ENCODE results near the gene NHS. TPM values are rescaled to one million over a fixed set of nuclear protein-coding genes. Genes with fewer than 3 reads are reported as not detected.

Gene NHS
- total RNA-seq, 2 donors from 2014 or later, result 3.0 to 4.3 TPM

DNA sequence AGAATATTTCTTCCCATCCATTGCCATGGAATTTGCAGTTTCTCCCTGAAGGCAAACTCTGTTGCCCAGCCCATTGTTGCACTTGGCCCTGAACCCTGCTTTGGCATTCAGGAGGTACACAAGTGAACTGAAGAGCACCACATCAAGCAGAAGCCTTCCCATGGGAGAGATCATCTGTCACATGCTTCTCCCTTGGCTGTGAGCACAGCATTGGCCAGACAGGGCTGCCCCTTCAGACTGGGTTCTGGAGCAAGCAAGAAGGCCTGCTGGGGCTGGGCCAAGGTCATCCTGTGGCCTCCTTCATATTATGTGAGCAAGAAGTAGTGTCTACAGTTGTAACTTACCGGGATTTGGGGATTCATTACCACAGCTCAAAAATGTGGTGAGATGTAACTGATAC lies 385.0 kb downstream of the NHS start:
- no peaks in the 10 kb centered on the region for H3K36me3 ChIP-seq
- no peak overlapping the region for H3K27ac ChIP-seq
- intact Hi-C loops (cut with DNase I), result no loop called here
- no peaks in the 10 kb centered on the region for H3K4me1 ChIP-seq
- no peak for TF ChIP-seq CTCF (IDR thresholded peaks at IDR 0.05)
- DNase-seq, result no peak
- no peaks in the 10 kb centered on the region for H3K9me3 ChIP-seq
- no peak overlapping the region for H3K9ac ChIP-seq (ENCODE audit: low read depth in 2 of 2, low read length in 2 of 2)
- H3K4me3 ChIP-seq, result no peak overlapping the region
- no peaks in the 10 kb centered on the region for H3K27me3 ChIP-seq

GRCh38 chrX:17767734-17768133 lies 392.7 kb downstream of the NHS start:
- no peaks in the 10 kb centered on the region for H3K27me3 ChIP-seq
- intact Hi-C loops (cut with DNase I), result no loop called here

DNA sequence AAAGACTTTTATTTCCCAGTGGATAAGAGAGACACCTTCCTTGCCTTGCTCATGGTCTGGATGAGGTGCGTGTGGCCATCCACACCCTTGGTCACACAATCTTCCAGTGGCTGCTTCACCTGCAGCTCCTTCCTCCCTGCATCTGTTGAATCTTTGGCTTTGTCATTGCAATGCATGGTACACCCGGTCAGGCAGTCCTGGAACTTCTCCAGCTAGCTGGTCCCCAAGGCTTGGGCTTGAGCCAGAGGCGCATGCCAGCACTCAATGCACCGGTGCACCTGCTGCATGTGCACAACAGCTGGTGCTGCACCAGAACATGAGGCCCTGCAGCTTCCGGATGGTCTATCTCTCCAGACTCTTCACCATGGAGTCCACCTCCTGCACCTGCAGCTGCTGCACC lies 394.0 kb downstream of the NHS start:
- intact Hi-C loops (cut with DNase I), result no loop called here
- Histone ChIP-seq H3K27ac (no peak overlapping the region), H3K4me3 (no peak overlapping the region), H3K9ac (ENCODE audit: low read depth in 2 of 2, low read length in 2 of 2) (no peak overlapping the region), H3K4me1 (no peaks in the 10 kb centered on the region), H3K9me3 (no peaks in the 10 kb centered on the region), H3K27me3 (no peaks in the 10 kb centered on the region), H3K36me3 (no peaks in the 10 kb centered on the region)
- no peak for TF ChIP-seq CTCF (IDR thresholded peaks at IDR 0.05)
- no peak for DNase-seq

More at GRCh38 chrX:17767734-17768133, 392.7 kb downstream of the NHS start:
- H3K27ac ChIP-seq, result no peak overlapping the region
- H3K4me1 ChIP-seq, result no peaks in the 10 kb centered on the region
- H3K4me3 ChIP-seq, result no peak overlapping the region
- DNase-seq, result no peak
- no peaks in the 10 kb centered on the region for H3K9me3 ChIP-seq
- TF ChIP-seq CTCF (IDR thresholded peaks at IDR 0.05), result no peak
- no peaks in the 10 kb centered on the region for H3K36me3 ChIP-seq
- H3K9ac ChIP-seq (ENCODE audit: low read depth in 2 of 2, low read length in 2 of 2), result no peak overlapping the region

DNA sequence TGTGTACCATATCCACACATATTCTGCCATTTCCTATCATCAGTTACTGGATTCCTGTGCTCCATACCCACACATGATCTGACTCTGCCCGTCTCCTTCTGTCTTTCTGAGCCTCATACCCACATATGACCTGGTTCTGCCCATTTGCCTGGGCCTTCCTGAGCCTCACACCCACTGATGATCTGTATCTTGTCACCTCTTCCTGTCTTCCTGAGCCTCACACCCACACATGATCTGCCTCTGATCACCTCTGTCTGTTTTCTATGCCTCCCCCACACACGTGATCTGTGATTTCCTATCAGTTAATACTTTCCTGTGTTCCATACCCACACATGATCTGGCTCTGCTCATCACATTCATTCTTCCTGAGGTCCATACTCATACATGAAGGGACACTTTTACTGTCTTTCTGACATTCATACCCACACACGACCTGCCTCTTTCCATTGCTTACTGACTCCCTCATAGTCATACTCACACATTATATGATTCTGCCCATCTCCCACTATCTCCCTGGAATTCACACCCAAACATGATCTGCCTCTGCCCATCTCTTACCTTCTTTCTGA lies 394.8 kb downstream of the NHS start:
- H3K4me3 ChIP-seq, result no peak overlapping the region
- intact Hi-C loops (cut with DNase I), result no loop called here
- H3K9me3 ChIP-seq, result no peaks in the 10 kb centered on the region
- no peaks in the 10 kb centered on the region for H3K4me1 ChIP-seq
- no peak overlapping the region for H3K9ac ChIP-seq (ENCODE audit: low read depth in 2 of 2, low read length in 2 of 2)
- H3K27ac ChIP-seq, result no peak overlapping the region
- no peak for DNase-seq
- no peaks in the 10 kb centered on the region for H3K27me3 ChIP-seq
- H3K36me3 ChIP-seq, result no peaks in the 10 kb centered on the region
- TF ChIP-seq CTCF (IDR thresholded peaks at IDR 0.05), result no peak

- no peaks in the 10 kb centered on the region for H3K9me3 ChIP-seq
- intact Hi-C loops (cut with DNase I), result no loop called here
- H3K4me3 ChIP-seq, result no peak overlapping the region
- H3K27me3 ChIP-seq, result no peaks in the 10 kb centered on the region
- H3K9ac ChIP-seq (ENCODE audit: low read depth in 2 of 2, low read length in 2 of 2), result no peak overlapping the region
- TF ChIP-seq CTCF (IDR thresholded peaks at IDR 0.05), result no peak
- H3K36me3 ChIP-seq, result no peaks in the 10 kb centered on the region
- no peak for DNase-seq
- H3K4me1 ChIP-seq, result no peaks in the 10 kb centered on the region
- no peak overlapping the region for H3K27ac ChIP-seq
Observed at GRCh38 chrX:17773221-17773876, 398.3 kb downstream of the NHS start.

All from colonic mucosa (tissue), 4 donors.